PC-3 (cell line): Measurements from ENCODE around the gene PAPPA. TPM values are rescaled to one million over a fixed set of nuclear protein-coding genes. Genes with fewer than 3 reads are reported as not detected.

Experiments
- ATAC-seq: fragments of 200-7000 bp; cut with Tn5 transposase; 2 replicates; pipeline ENCODE4 v1.9.1; 2020; ENCODE audit warnings: mild to moderate bottlenecking, moderate library complexity
- BruUV-seq: library from RNA; stranded (reverse); fragments of 400-500 nt; replicated peaks from 2 replicates; lab custom pipeline; 2021; lab: Mats Ljungman, UMichigan
- CTCF ChIA-PET: fragments of 300-600 bp; sonication (Branson Sonifier 250); formaldehyde crosslinking; loops from one replicate; lab custom pipeline; 2022; ENCODE audit warnings: antibody characterized with exemption; lab: Charles Lee
- POLR2A ChIA-PET: fragments of 300-600 bp; sonication (Branson Sonifier 250); formaldehyde crosslinking; loops from one replicate; lab custom pipeline; 2022; ENCODE audit warnings: antibody characterized with exemption; ENCODE audit not compliant: unreplicated experiment; lab: Charles Lee
- DNase-seq: peaks from one replicate; pipeline ENCODE4 v3.0.0-alpha.2; 2015
- H2AFZ ChIP-seq: fragments of 300-600 bp; sonication (generic); 2 replicates; pipeline ENCODE4 v1.6.0; 2016; ENCODE audit warnings: antibody characterized with exemption, low read length
- H3F3A ChIP-seq: fragments of 300-600 bp; sonication (generic); one replicate; pipeline ENCODE4 v1.6.0; 2017; ENCODE audit warnings: antibody characterized with exemption, low read length, control low read depth, mild to moderate bottlenecking; ENCODE audit not compliant: unreplicated experiment
- H3K27ac ChIP-seq: fragments of 300-600 bp; sonication (generic); 2 replicates; pipeline ENCODE4 v1.5.1; 2016; ENCODE audit warnings: mild to moderate bottlenecking, low read length
- H3K27me3 ChIP-seq: fragments of 300-600 bp; sonication (generic); 2 replicates; pipeline ENCODE4 v1.6.1; 2016; ENCODE audit warnings: low read length, mixed read lengths
- H3K36me3 ChIP-seq: fragments of 300-600 bp; sonication (generic); 2 replicates; pipeline ENCODE4 v1.6.1; 2016; ENCODE audit warnings: low read depth, mixed run types, low read length, mixed read lengths
- H3K4me1 ChIP-seq: fragments of 300-600 bp; sonication (generic); 2 replicates; pipeline ENCODE4 v1.5.1; 2016; ENCODE audit warnings: low read length; ENCODE audit not compliant: insufficient read depth
- H3K4me2 ChIP-seq: fragments of 300-600 bp; sonication (generic); 2 replicates; pipeline ENCODE4 v1.6.0; 2016; ENCODE audit warnings: low read length
- H3K4me3 ChIP-seq: fragments of 300-600 bp; sonication (generic); 2 replicates; pipeline ENCODE4 v1.5.1; 2016; ENCODE audit warnings: mild to moderate bottlenecking, low read length, mixed read lengths
- H3K79me2 ChIP-seq: fragments of 300-600 bp; sonication (generic); 2 replicates; pipeline ENCODE4 v1.6.1; 2017; ENCODE audit warnings: low read length, mixed read lengths
- H3K9ac ChIP-seq: fragments of 300-600 bp; sonication (generic); 2 replicates; pipeline ENCODE4 v1.6.0; 2016; ENCODE audit warnings: mild to moderate bottlenecking, low read length
- H3K9me2 ChIP-seq: fragments of 300-600 bp; sonication (generic); replicated peaks from 2 replicates; pipeline ENCODE4 v1.6.1; 2016; ENCODE audit warnings: mixed run types, low read length, mixed read lengths
- H3K9me3 ChIP-seq: fragments of 300-600 bp; sonication (generic); 2 replicates; pipeline ENCODE4 v1.6.1; 2016; ENCODE audit warnings: low read length, mixed read lengths
- H4K20me1 ChIP-seq: fragments of 300-600 bp; sonication (generic); 2 replicates; pipeline ENCODE4 v1.6.1; 2016; ENCODE audit warnings: low read length, mixed read lengths
- CTCF ChIP-seq: fragments of 300-600 bp; sonication (generic); conservative IDR thresholded peaks from 2 replicates; pipeline ENCODE4 v1.5.1; 2017; ENCODE audit warnings: antibody characterized with exemption, low read depth, mild to moderate bottlenecking, low read length
- EZH2 ChIP-seq: fragments of 300-600 bp; sonication (generic); IDR thresholded peaks from one replicate; pipeline ENCODE4 v1.6.1; 2017; ENCODE audit warnings: antibody characterized with exemption, mild to moderate bottlenecking, low read length; ENCODE audit not compliant: unreplicated experiment
- EZH2phosphoT487 ChIP-seq: fragments of 300-600 bp; sonication (generic); IDR thresholded peaks from 2 replicates; pipeline ENCODE4 v1.6.1; 2018; ENCODE audit warnings: mild to moderate bottlenecking, antibody characterized with exemption, low read length, borderline replicate concordance
- intact Hi-C: fragments of 100-400 bp; cut with micrococcal nuclease; formaldehyde crosslinking; loops from 2 replicates; pipeline ENCODE4 v1.9.0; 2023
- total RNA-seq: library from RNA; depleted of rRNA; stranded (reverse); fragments of >200 nt; gene quantifications from 2 replicates; pipeline ENCODE4 v1.2.3, GENCODE V29; 2014

Gene PAPPA
- total RNA-seq, 1 experiment from 2014 or later, result not detected

- TF ChIP-seq CTCF, result no peak
- TF ChIP-seq EZH2phosphoT487, result no peak
- TF ChIP-seq EZH2, result no peak
- no peak overlapping the region for H2AFZ ChIP-seq
- no peaks in the 10 kb centered on the region for H3K27me3 ChIP-seq
- DNase-seq (no peak), ATAC-seq (no peak)
- H3K79me2 ChIP-seq, result no peaks in the 10 kb centered on the region
- ChIA-PET CTCF (no interaction called here), POLR2A (no interaction called here)
- no peaks in the 10 kb centered on the region; the same call in 1 of the 2 replicates for H3K4me1 ChIP-seq
- intact Hi-C loops, result no loop called here
- H4K20me1 ChIP-seq, result no peaks in the 10 kb centered on the region
- no peaks in the 10 kb centered on the region for H3F3A ChIP-seq
- H3K9me3 ChIP-seq, result no peaks in the 10 kb centered on the region
- H3K27ac ChIP-seq, result no peak overlapping the region
- BruUV-seq, result no TSS peak
- no peaks in the 10 kb centered on the region for H3K36me3 ChIP-seq
- H3K9ac ChIP-seq, result no peak overlapping the region
- no peaks in the 10 kb centered on the region for H3K9me2 ChIP-seq
- no peak overlapping the region for H3K4me2 ChIP-seq
- H3K4me3 ChIP-seq, result no peak overlapping the region
Observed at GRCh38 chr9:116230051-116230632, 76.6 kb downstream of the PAPPA start.

DNA sequence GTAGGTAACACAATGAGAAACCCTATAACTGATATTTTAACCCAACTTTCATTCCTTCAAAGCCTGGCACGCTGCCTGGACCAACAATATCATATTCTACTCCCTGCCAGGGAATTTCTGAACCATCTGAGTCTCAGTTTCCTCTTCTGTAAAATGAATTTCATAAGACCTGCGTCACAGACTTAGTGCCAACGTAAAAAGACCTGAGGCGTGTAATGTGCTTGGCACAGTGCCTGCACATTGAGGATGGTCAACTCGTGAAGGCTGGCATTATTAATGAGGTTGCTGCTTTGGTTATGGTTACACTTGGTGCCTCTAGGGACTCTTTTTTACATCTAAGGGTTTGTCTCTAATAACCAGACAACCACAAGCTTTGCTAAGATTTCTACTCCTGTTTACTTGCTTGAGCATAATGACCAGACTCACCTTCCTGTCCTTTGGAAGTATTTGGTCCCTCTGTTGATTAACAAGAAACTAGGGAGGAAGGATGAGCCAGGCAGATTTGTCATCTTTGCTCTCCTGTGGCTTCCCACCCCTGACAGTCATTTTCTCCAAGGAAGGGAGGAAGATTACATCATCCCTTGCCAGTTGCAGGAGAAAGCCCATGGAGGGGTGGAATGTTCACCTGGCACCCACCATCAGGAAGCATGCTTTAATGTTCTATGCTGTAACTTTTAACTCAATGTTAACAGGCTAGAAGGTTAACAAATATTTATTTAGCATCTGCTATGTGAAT, 79.0 kb downstream of the PAPPA start:
- DNase-seq (peak; percentile 38), ATAC-seq (no peak)
- Histone ChIP-seq H3K9me2 (no peaks in the 10 kb centered on the region), H3K79me2 (no peaks in the 10 kb centered on the region), H3K27ac (peak overlapping the region; percentile 70), H3K4me2 (no peak overlapping the region), H3K9ac (no peak overlapping the region), H4K20me1 (no peaks in the 10 kb centered on the region), H3K9me3 (no peaks in the 10 kb centered on the region), H3K27me3 (no peaks in the 10 kb centered on the region), H3K36me3 (no peaks in the 10 kb centered on the region), H3K4me1 (no peaks in the 10 kb centered on the region; the same call in 1 of the 2 replicates), H3F3A (no peaks in the 10 kb centered on the region), H3K4me3 (no peak overlapping the region), H2AFZ (no peak overlapping the region)
- CTCF ChIA-PET, result no interaction called here
- BruUV-seq, result no TSS peak
- POLR2A ChIA-PET, result no interaction called here
- TF ChIP-seq EZH2phosphoT487, result no peak
- no peak for TF ChIP-seq EZH2
- no peak for TF ChIP-seq CTCF
- intact Hi-C loops, result no loop called here

DNA sequence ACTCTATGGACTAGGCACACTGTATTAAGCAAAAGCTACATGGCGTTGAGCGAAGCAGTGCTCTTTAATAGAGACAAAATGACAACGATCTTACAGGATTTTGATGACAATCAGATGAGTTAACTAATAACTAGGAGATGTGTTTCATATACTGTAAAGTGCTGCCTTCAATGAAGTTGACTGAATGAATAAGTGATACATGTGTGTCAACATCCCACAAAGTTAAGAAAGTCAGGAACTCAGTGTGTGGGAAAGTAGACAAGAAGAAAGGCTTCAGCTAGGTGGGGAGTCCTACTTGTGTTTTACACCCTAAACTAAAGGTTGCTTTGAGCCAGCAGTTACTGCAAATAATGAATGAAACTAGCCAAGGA, 79.6 kb downstream of the PAPPA start:
- Histone ChIP-seq H3K79me2 (no peaks in the 10 kb centered on the region), H4K20me1 (no peaks in the 10 kb centered on the region), H3K27ac (peak overlapping the region; percentile 70), H3K9me3 (no peaks in the 10 kb centered on the region), H2AFZ (no peak overlapping the region), H3F3A (no peaks in the 10 kb centered on the region), H3K4me3 (no peak overlapping the region), H3K27me3 (no peaks in the 10 kb centered on the region), H3K4me1 (no peaks in the 10 kb centered on the region; the same call in 1 of the 2 replicates), H3K36me3 (no peaks in the 10 kb centered on the region), H3K9ac (no peak overlapping the region), H3K4me2 (no peak overlapping the region), H3K9me2 (no peaks in the 10 kb centered on the region)
- TF ChIP-seq EZH2 (no peak), EZH2phosphoT487 (no peak), CTCF (no peak)
- intact Hi-C loops, result no loop called here
- BruUV-seq, result no TSS peak
- ATAC-seq (no peak), DNase-seq (no peak)
- ChIA-PET CTCF (no interaction called here), POLR2A (no interaction called here)
